Lower leg skin (tissue), 4 donors: ENCODE data around the gene GPR17. TPM values are rescaled to one million over a fixed set of nuclear protein-coding genes. Genes with fewer than 3 reads are reported as not detected.
A peak's percentile ranks its signal among the peaks of the same experiment; 100 is the strongest.

ENCODE experiments used
- DNase-seq, 2 donors: peaks; one replicate each; pipeline ENCODE4 v3.0.0-alpha.2; 2019; ENCODE audit warnings: low spot score in 2 of 2
- H3K4me3 ChIP-seq: fragments of 200-600 bp; sonication (generic); 2 replicates; pipeline ENCODE4 v1.5.1; 2017; ENCODE audit warnings: mild to moderate bottlenecking, low read depth; ENCODE audit not compliant: poor library complexity, severe bottlenecking
- CTCF ChIP-seq, 3 donors: fragments of 450-650 bp; IDR thresholded peaks; one replicate each; pipeline ENCODE4 v1.5.1; 2016; ENCODE audit warnings: antibody characterized with exemption in 3 of 3, mild to moderate bottlenecking in 3 of 3, moderate library complexity in 2 of 3
- POLR2A ChIP-seq, 2 donors: fragments of 450-650 bp; IDR thresholded peaks; one replicate each; pipeline ENCODE4 v1.6.1; 2016 to 2017; ENCODE audit warnings: antibody characterized with exemption in 2 of 2, mild to moderate bottlenecking in 1 of 2, moderate library complexity in 1 of 2
- WGBS, 2 donors: methylation state at CpG; one replicate each; pipeline ENCODE4 v1.1.5; 2018; 5-methylcytosine and 5-hydroxymethylcytosine counted together
- intact Hi-C: fragments of 100-400 bp; cut with DNase I; formaldehyde crosslinking; loops from one replicate; pipeline ENCODE4 v1.15.0; 2023; ENCODE audit warnings: low total_unique reads
- total RNA-seq, 4 donors: library from RNA; depleted of rRNA; stranded (reverse); fragments of >200 nt; gene quantifications; one replicate each; pipeline ENCODE4 v1.1.0, GENCODE V29; 2016

Gene GPR17
- total RNA-seq, 4 donors from 2014 or later: 0.88 TPM; not detected in 3

GRCh38 chr2:127698553-127699355, 52.8 kb downstream of the GPR17 start:
- no peak overlapping the region for H3K4me3 ChIP-seq
- 93 to 95% methylated on average over 27 of the region's 27 CpGs for WGBS, 2 donors
- TF ChIP-seq POLR2A (IDR thresholded peaks at IDR 0.05): no peak
- no peak for TF ChIP-seq CTCF (IDR thresholded peaks at IDR 0.05)
- no peak for DNase-seq
- intact Hi-C loops: no loop called here

- peak overlapping the region; percentile 58 for H3K4me3 ChIP-seq
- TF ChIP-seq POLR2A (IDR thresholded peaks at IDR 0.05): no peak
- no peak for TF ChIP-seq CTCF (IDR thresholded peaks at IDR 0.05)
- 42 to 52% methylated on average over 17 of the region's 17 CpGs for WGBS, 2 donors
- intact Hi-C loops: no loop called here
- peak; percentile 60 to 92 for DNase-seq
These were observed 54.7 kb downstream of the GPR17 start for GRCh38 chr2:127700527-127701192.

GRCh38 chr2:127701193-127701650, 55.3 kb downstream of the GPR17 start, which contains the start of gene SFT2D3:
TSS of gene SFT2D3 (plus strand) at chr2:127701497. CDS start at chr2:127701529, 32 bp downstream.
- WGBS, 2 donors: 0% methylated on average over 26 to 40 of the region's 44 CpGs
- H3K4me3 ChIP-seq: peak within 1 kb of the TSS; percentile 58
- peak; percentile 90 to 98 for DNase-seq
- intact Hi-C loops: no loop called here
- TF ChIP-seq POLR2A (IDR thresholded peaks at IDR 0.05) (peak in 1 of 2 donors; percentile 71), CTCF (IDR thresholded peaks at IDR 0.05) (no peak)

- DNase-seq: peak; percentile 56 to 94
- TF ChIP-seq CTCF (IDR thresholded peaks at IDR 0.05): no peak
- TF ChIP-seq POLR2A (IDR thresholded peaks at IDR 0.05): no peak
- peak overlapping the region; percentile 58 for H3K4me3 ChIP-seq
- intact Hi-C loops: no loop called here
- 1% methylated on average over 26 to 40 of the region's 108 CpGs for WGBS, 2 donors
These were observed 55.9 kb downstream of the GPR17 start for GRCh38 chr2:127701651-127702394.

Other genes starting within 250 kb of the GPR17 start
- not detected for gene PROC, start 227.7 kb upstream of the GPR17 start, total RNA-seq
- 10 to 100 TPM; 22.7 to 47.1 (median 33.2) TPM for gene IWS1, start 119.7 kb upstream of the GPR17 start, total RNA-seq
- gene MYO7B, start 110.5 kb upstream of the GPR17 start, total RNA-seq: 10 to 100 TPM in 1 of 4 donors, 1 to 10 TPM in 3; 2.3 to 13.0 (median 4.8) TPM
- gene LIMS2, start 29.4 kb downstream of the GPR17 start, total RNA-seq: 10 to 100 TPM in 2 of 4 donors, 1 to 10 TPM in 2; 7.5 to 19.4 (median 11.4) TPM
- 10 to 100 TPM in 3 of 4 donors, 1 to 10 TPM in 1; 9.7 to 16.3 (median 13.7) TPM for gene SFT2D3, start 55.3 kb downstream of the GPR17 start, total RNA-seq
- 10 to 100 TPM; 31.6 to 44.8 (median 32.5) TPM for gene WDR33, start 165.0 kb downstream of the GPR17 start, total RNA-seq
- gene POLR2D, start 212.0 kb downstream of the GPR17 start, total RNA-seq: 10 to 100 TPM in 2 of 4 donors, 1 to 10 TPM in 2; 9.4 to 15.3 (median 10.7) TPM
- 10 to 100 TPM; 12.9 to 16.2 (median 13.6) TPM for gene AMMECR1L, start 239.8 kb downstream of the GPR17 start, total RNA-seq